A673 (cell line): ENCODE measurements around the gene SND1. TPM values are rescaled to one million over a fixed set of nuclear protein-coding genes. Genes with fewer than 3 reads are reported as not detected.

Experiments used
- BruUV-seq: library from RNA; stranded (reverse); fragments of 400-500 nt; replicated peaks from 2 replicates; lab custom pipeline; 2021; lab: Mats Ljungman, UMichigan
- CTCF ChIA-PET: fragments of 300-600 bp; sonication (Branson Sonifier 250); formaldehyde crosslinking; loops from one replicate; lab custom pipeline; 2022; ENCODE audit warnings: antibody characterized with exemption; lab: Charles Lee
- POLR2A ChIA-PET: fragments of 300-600 bp; sonication (Branson Sonifier 250); formaldehyde crosslinking; loops from one replicate; lab custom pipeline; 2022; ENCODE audit warnings: antibody characterized with exemption; ENCODE audit not compliant: low non-redundant PET; lab: Charles Lee
- DNase-seq: peaks from one replicate; pipeline ENCODE4 v3.0.0-alpha.2; 2015; ENCODE audit warnings: low spot score
- H3K27ac ChIP-seq: fragments of 200-600 bp; sonication (generic); 2 replicates; pipeline ENCODE4 v1.5.1; 2016; ENCODE audit warnings: mixed run types, low read depth, mild to moderate bottlenecking, mixed read lengths, antibody characterized with exemption, low read length; ENCODE audit not compliant: poor library complexity, severe bottlenecking
- H3K27me3 ChIP-seq: fragments of 200-600 bp; sonication (generic); replicated peaks from 2 replicates; pipeline ENCODE4 v1.6.1; 2017; ENCODE audit warnings: mixed run types, low read depth, mild to moderate bottlenecking, mixed read lengths, antibody characterized with exemption, low read length; ENCODE audit not compliant: insufficient read depth, poor library complexity
- H3K36me3 ChIP-seq: fragments of 200-600 bp; sonication (generic); 2 replicates; pipeline ENCODE4 v1.6.1; 2016; ENCODE audit warnings: mixed run types, mild to moderate bottlenecking, mixed read lengths, antibody characterized with exemption, low read length; ENCODE audit not compliant: insufficient read depth, poor library complexity, severe bottlenecking
- H3K4me1 ChIP-seq: fragments of 200-600 bp; sonication (generic); 2 replicates; pipeline ENCODE4 v1.6.1; 2017; ENCODE audit warnings: mixed run types, mild to moderate bottlenecking, mixed read lengths, antibody characterized with exemption, low read length; ENCODE audit not compliant: insufficient read depth, poor library complexity, severe bottlenecking
- H3K4me3 ChIP-seq: fragments of 200-600 bp; sonication (generic); 2 replicates; pipeline ENCODE4 v1.5.1; 2016; ENCODE audit warnings: low read depth, mixed run types, mild to moderate bottlenecking, mixed read lengths, low read length; ENCODE audit not compliant: poor library complexity, severe bottlenecking
- H3K9me3 ChIP-seq: fragments of 200-600 bp; sonication (generic); 2 replicates; pipeline ENCODE4 v1.6.1; 2016; ENCODE audit warnings: mixed run types, low read depth, mild to moderate bottlenecking, mixed read lengths, antibody characterized with exemption, low read length; ENCODE audit not compliant: poor library complexity, severe bottlenecking
- CTCF ChIP-seq: fragments of 300-800, 200-600 bp; sonication (generic); conservative IDR thresholded peaks from 2 replicates; pipeline ENCODE4 v1.5.1; 2017; ENCODE audit warnings: low read depth, mild to moderate bottlenecking, antibody characterized with exemption, low read length, moderate library complexity, mixed read lengths
- EZH2 ChIP-seq: fragments of 200-600 bp; sonication (generic); IDR thresholded peaks from 2 replicates; pipeline ENCODE4 v1.6.1; 2017; ENCODE audit warnings: borderline replicate concordance, low read depth, mild to moderate bottlenecking, mixed read lengths, antibody characterized with exemption, low read length; ENCODE audit not compliant: poor library complexity, severe bottlenecking
- intact Hi-C: fragments of 100-400 bp; cut with micrococcal nuclease; formaldehyde crosslinking; loops from one replicate; pipeline ENCODE4 v1.10.0; 2022; ENCODE audit not compliant: unreplicated experiment
- total RNA-seq: library from RNA; stranded (reverse); gene quantifications from 2 replicates; pipeline ENCODE4 v1.2.3, GENCODE V29; 2021

Gene SND1
- total RNA-seq, 1 experiment from 2014 or later: 177 TPM

GRCh38 chr7:128005117-128005516, 353.1 kb downstream of the SND1 start:
- no peak overlapping the region for H3K4me3 ChIP-seq
- H3K27me3 ChIP-seq: no peaks in the 10 kb centered on the region
- no peak for DNase-seq
- no peak for TF ChIP-seq EZH2
- TF ChIP-seq CTCF: no peak
- H3K9me3 ChIP-seq: no peaks in the 10 kb centered on the region
- intact Hi-C loops: no loop called here
- ChIA-PET POLR2A (no interaction called here), CTCF (no interaction called here)
- H3K36me3 ChIP-seq: no peaks in the 10 kb centered on the region
- no TSS peak for BruUV-seq
- H3K27ac ChIP-seq: no peak overlapping the region
- H3K4me1 ChIP-seq: no peaks in the 10 kb centered on the region

GRCh38 chr7:128005759-128006159, 353.8 kb downstream of the SND1 start:
- no TSS peak for BruUV-seq
- no peak overlapping the region for H3K4me3 ChIP-seq
- CTCF ChIA-PET: no interaction called here

GRCh38 chr7:128006550-128007302, 354.7 kb downstream of the SND1 start:
- Histone ChIP-seq H3K4me3 (no peak overlapping the region), H3K4me1 (no peaks in the 10 kb centered on the region), H3K27ac (no peak overlapping the region), H3K9me3 (no peaks in the 10 kb centered on the region), H3K27me3 (no peaks in the 10 kb centered on the region), H3K36me3 (no peaks in the 10 kb centered on the region)
- ChIA-PET POLR2A (no interaction called here), CTCF (no interaction called here)
- DNase-seq: no peak
- BruUV-seq: no TSS peak
- intact Hi-C loops: no loop called here
- no peak for TF ChIP-seq EZH2
- no peak for TF ChIP-seq CTCF

More at GRCh38 chr7:128005759-128006159, 353.8 kb downstream of the SND1 start:
- no peaks in the 10 kb centered on the region for H3K36me3 ChIP-seq
- H3K9me3 ChIP-seq: no peaks in the 10 kb centered on the region
- TF ChIP-seq CTCF (no peak), EZH2 (no peak)
- POLR2A ChIA-PET: no interaction called here
- H3K27me3 ChIP-seq: no peaks in the 10 kb centered on the region
- no peaks in the 10 kb centered on the region for H3K4me1 ChIP-seq
- no peak for DNase-seq
- intact Hi-C loops: no loop called here
- H3K27ac ChIP-seq: no peak overlapping the region
